GM12801 (cell line): ENCODE data around the gene TM6SF1.

ENCODE experiments used
- CTCF ChIP-seq: IDR thresholded peaks from one replicate; pipeline ENCODE4 v1.5.1; 2011; ENCODE audit warnings: control low read depth; ENCODE audit not compliant: insufficient read length; ENCODE audit errors: extremely low read depth

Gene TM6SF1

DNA sequence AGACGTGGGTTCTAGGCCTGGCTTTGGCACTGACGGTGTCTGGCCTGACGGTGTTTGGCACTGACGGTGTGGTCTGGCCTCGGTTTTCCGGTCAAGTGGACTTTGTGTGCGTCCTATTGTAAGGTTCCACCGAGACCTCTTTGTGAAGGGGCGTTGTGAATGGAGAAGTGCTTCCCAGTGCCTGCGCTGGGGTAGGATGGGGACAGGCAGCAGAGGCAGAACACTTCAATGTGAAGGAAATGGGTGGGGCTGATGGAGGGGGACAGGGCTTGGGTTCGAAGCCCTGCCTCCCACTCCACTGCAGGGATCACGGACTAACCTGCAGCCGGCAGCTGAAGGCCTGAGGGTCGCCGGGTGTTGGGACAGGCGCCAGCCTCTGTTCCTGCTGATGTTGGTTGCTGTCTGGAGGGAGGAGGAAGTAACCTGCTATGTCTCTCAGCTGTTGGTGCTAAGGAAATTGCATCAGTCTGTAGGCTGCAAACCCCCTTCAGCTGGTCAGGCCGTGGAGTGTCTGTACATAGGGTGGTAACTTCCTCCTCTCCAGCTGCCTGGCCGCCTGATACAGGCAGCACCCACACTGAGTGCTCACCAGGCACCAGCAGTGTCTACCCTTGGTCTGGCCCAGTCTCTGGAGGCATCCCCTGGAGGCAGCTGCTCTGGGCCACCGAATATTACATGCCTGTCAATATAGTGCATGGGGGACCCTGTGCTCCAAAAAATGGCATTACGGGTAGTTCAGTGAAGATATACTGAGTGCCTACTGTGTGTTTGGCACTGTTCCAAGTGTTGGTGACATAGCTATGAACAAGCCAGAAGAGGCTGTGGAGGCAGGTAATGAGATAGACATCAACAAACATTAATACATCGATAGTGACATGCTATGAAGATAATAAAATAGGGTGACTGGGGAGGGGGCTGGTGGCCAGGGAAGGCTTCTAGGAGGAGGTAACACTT lies 1.1 kb downstream of the TM6SF1 start:
- TF ChIP-seq CTCF: no peak

DNA sequence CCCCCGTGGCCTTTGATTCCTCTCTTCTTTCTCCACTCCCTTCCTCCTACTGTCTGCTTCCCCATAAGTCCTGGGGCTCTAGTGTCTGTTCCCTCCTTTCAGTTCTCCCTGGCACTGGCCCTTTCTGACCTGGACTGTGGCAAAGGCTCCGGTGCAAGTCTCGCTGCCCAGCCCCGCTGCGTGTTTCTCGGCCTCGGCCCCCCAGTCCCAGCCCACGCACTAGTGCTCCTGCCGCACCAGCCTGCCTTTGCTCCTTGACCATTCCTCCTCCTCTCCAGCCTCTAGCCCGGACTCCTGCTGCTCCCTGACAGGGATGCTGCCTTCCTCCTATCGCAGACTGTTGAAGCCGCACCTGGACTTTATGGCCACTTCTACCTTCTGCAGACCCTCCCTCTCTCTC lies 2.1 kb downstream of the TM6SF1 start:
- TF ChIP-seq CTCF: no peak

- TF ChIP-seq CTCF: no peak
Observed at GRCh38 chr15:83110381-83110780, 2.9 kb downstream of the TM6SF1 start.

DNA sequence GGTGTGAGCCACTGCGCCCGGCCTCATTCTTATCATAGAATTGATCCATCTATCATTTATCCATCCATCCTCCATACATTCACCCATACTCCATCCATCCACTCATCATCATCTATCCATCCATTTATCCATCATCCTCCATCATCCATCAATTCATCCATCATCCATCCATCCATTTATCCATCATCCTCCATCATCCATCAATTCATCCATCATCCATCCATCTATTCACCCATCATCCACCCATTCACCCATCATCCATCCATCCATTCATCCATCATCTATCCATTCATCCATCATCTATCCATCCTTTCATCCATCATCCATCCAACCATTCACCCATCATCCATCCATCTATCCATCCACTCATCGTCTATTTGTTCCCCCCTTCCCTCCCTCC lies 3.7 kb downstream of the TM6SF1 start:
- no peak for TF ChIP-seq CTCF

GRCh38 chr15:83112233-83112955 lies 4.9 kb downstream of the TM6SF1 start:
- no peak for TF ChIP-seq CTCF

DNA sequence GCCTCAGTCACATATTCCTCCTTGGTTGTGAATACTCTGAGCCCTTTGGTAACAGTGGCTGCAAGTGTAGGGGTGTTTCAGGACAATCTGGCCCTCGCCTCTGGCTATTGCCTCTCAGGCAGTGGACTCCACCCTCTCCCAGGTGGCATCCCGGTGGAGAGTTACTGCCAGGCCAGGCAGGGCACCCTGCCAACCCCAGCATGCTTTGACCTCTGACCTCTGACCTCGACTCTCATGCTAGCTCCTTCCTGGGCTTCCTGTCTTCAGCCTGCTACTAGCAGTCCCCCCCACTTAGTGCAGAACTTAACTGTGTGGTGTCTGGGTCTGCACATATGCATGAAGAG lies 5.5 kb downstream of the TM6SF1 start:
- TF ChIP-seq CTCF: no peak

DNA sequence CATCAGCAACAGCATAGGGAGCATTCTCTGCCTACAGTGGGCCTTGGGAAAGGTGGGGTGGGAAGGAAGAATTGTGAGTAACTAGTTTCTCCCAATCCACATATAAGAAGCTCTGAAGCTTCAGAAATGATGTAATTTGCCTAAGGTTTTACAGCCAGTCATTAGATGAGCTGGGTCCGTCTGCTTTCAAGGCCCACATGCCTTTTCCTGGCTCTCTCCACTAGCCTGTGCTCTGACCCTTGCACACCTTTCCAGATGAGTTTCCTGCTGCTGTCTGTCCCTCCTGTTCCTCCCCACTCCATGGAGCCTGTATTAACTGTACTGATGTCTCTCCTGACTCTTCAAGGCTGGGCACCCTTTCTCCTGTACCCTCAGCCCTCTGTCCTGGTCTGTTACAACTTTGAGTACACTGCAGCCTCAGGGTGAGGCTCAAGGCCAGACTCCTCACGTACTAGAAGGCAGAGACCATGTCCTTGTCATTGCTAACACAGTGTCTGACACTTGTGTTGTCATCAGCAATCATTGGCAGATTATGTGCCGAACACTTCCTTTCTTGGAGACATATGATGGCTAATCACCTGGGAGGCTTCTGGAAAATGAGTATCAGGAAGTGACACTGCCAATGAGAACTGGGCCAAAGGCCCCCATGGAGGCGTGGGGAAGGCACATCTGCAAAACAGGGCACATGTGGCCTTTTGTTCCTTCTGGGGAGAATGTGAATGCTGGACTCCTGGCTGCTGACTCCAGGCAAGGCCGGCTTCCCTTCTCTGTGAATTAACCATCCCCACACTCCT lies 6.6 kb downstream of the TM6SF1 start:
- no peak for TF ChIP-seq CTCF
